ENCODE data around the gene TGM2. TPM values are rescaled to one million over a fixed set of nuclear protein-coding genes. Genes with fewer than 3 reads are reported as not detected.

The TGM2 gene
- total and polyA plus RNA-seq, 9 of the 15 experiments (the other 6 are each of a cell fraction or from before 2014, with no cell fraction given) = 5.5 to 78.5 (median 37.6) TPM

DNA sequence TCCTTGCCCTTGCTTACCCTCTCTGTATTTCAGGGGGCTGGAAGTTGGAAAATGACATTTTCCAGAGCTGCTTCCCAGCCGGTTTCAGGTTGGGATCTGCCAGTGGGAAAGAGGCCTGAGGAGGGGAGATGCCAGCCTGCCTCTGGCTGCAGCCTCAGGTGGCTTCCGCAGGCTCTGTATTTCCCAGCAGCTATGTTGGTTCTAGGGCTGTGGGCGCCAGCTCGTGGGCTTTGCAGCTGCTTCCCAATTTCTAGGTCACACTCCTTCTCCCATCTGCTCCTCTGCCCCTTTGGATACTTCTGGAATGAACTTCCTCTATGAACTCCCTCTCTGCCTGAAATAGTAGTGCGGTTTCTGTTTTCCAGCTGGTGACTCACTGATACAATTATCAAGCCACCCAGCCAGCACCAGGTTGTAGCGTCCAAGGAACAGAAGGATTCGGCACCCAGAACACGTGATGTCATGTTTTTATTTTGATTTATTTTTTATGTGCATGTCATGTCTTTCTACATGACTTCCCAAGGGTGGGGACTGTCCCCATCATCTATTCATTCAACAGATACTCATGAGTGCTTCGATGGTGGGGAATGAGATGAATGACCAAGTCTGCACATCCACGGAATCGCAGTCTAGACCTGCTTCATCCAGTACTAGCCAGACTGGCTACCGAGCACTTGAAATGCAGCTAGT lies 38.0 kb downstream of the TGM2 start (continued):
- peak; percentile 51; the same call in 1 of the 2 replicates for TF ChIP-seq HMBOX1 (IDR thresholded peaks at IDR 0.05)
- TF ChIP-seq CREB1 (IDR thresholded peaks at IDR 0.05) = peak; percentile 51; the same call in 1 of the 2 replicates
- peak; percentile 32; the same call in 1 of the 2 replicates for TF ChIP-seq CREB1 (CRISPR knock-in tag; IDR thresholded peaks at IDR 0.05)
- TF ChIP-seq ZNF133 (CRISPR knock-in tag; IDR thresholded peaks at IDR 0.05) = no peak
- TF ChIP-seq, protein P1, sequence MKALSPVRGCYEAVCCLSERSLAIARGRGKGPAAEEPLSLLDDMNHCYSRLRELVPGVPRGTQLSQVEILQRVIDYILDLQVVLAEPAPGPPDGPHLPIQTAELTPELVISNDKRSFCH (CRISPR knock-in tag; IDR thresholded peaks at IDR 0.05) = no peak
- TF ChIP-seq, protein P1 (tag; IDR thresholded peaks at IDR 0.05) = 0 out of 2 replicates have a peak, but pooled peaks have one; percentile 49
- TF ChIP-seq ZNF592 (IDR thresholded peaks at IDR 0.05) = peak; percentile 67
- peak; percentile 82 for TF ChIP-seq CC2D1A (IDR thresholded peaks at IDR 0.05)
- TF ChIP-seq ATF3 (IDR thresholded peaks at IDR 0.05) = peak; percentile 90
- 0 out of 2 replicates have a peak, but pooled peaks have one; percentile 13 for TF ChIP-seq ATF3 (CRISPR knock-in tag; conservative IDR thresholded peaks at IDR 0.05)
- TF ChIP-seq TBL1XR1 (IDR thresholded peaks at IDR 0.05; ENCODE audit: low read length in 2 of 2) = peak; percentile 41 to 80; a peak in 2 of 4 replicates
- TF ChIP-seq CHD2 (IDR thresholded peaks at IDR 0.05; ENCODE audit: low read depth, low read length) = no peak
- peak; percentile 56 for TF ChIP-seq DACH1 (IDR thresholded peaks at IDR 0.05; ENCODE audit: partially characterized antibody)
- TF ChIP-seq ZFPM2 (CRISPR knock-in tag; IDR thresholded peaks at IDR 0.05) = no peak
- no peak for TF ChIP-seq NR3C1 (CRISPR knock-in tag; IDR thresholded peaks at IDR 0.05)
- 0 out of 2 replicates have a peak, but pooled peaks have one; percentile 49 for TF ChIP-seq BACH1 (tag; IDR thresholded peaks at IDR 0.05)
- peak; percentile 92 for TF ChIP-seq MTA2 (IDR thresholded peaks at IDR 0.05; ENCODE audit: low read depth)
- TF ChIP-seq NRF1 (conservative IDR thresholded peaks at IDR 0.05 in 1 of 2, IDR thresholded peaks at IDR 0.05 in 1 of 2) = peak in 1 of 2 experiments; percentile 14; a peak in 1 of 4 replicates
- no peak for TF ChIP-seq ATF1 (CRISPR knock-in tag; IDR thresholded peaks at IDR 0.05)
- TF ChIP-seq ATF1 (tag; IDR thresholded peaks at IDR 0.05) = peak; percentile 22; the same call in 1 of the 2 replicates
- peak; percentile 44 for TF ChIP-seq SMAD1 (IDR thresholded peaks at IDR 0.05; ENCODE audit: low read depth, low read length, partially characterized antibody)
- TF ChIP-seq EHMT2 (IDR thresholded peaks at IDR 0.05) = 0 out of 2 replicates have a peak, but pooled peaks have one; percentile 38
- peak; percentile 83 for TF ChIP-seq STAT5A (IDR thresholded peaks at IDR 0.05; ENCODE audit: borderline replicate concordance, low read length)
- TF ChIP-seq SMARCC2 (IDR thresholded peaks at IDR 0.05; ENCODE audit: low read depth) = peak; percentile 80; the same call in 1 of the 2 replicates
